Endothelial cell of umbilical vein (primary cell): Measurements from ENCODE around the gene P2RX3. TPM values are rescaled to one million over a fixed set of nuclear protein-coding genes. Genes with fewer than 3 reads are reported as not detected.

ENCODE experiments used
- BruUV-seq: library from RNA; stranded (reverse); fragments of 400-500 nt; replicated peaks from 2 replicates; lab custom pipeline; 2021; lab: Mats Ljungman, UMichigan
- CTCF ChIA-PET: fragments of 300-600, 350-600 bp; sonication (Branson Sonifier 250); formaldehyde crosslinking; loops from one replicate; lab custom pipeline; 2021; ENCODE audit warnings: antibody characterized with exemption, inconsistent platforms; lab: Charles Lee
- POLR2A ChIA-PET: fragments of 300-600, 350-600 bp; sonication (Branson Sonifier 250); formaldehyde crosslinking; loops from one replicate; lab custom pipeline; 2021; ENCODE audit warnings: antibody characterized with exemption, inconsistent platforms; lab: Charles Lee
- DNase-seq: peaks from one replicate; pipeline ENCODE4 v3.0.0-alpha.2; 2011; ENCODE audit warnings: low read depth, low spot score
- FAIRE-seq: peaks from 2 replicates; lab custom pipeline; 2011; peaks lifted over from hg19 to GRCh38; lab: Jason Lieb, UNC
- H2AFZ ChIP-seq: 2 replicates; pipeline ENCODE4 v1.6.0; 2012; ENCODE audit warnings: low read depth, low read length, control low read depth, inconsistent platforms
- H3K27ac ChIP-seq: 2 replicates; pipeline ENCODE4 v1.5.1; 2011; ENCODE audit warnings: low read depth, mild to moderate bottlenecking, control low read depth, low read length, moderate library complexity; ENCODE audit not compliant: insufficient read depth
- H3K27me3 ChIP-seq, 2 experiments: 2 replicates each; pipeline versions ENCODE4 v1.6.0 to v1.6.1; 2011; ENCODE audit warnings: low read length in 2 of 2, mixed read lengths in 1 of 2; ENCODE audit not compliant: control insufficient read depth in 2 of 2, insufficient read depth in 2 of 2
- H3K36me3 ChIP-seq, 2 experiments: 2 replicates in 1 of 2; 3 replicates in 1 of 2; pipeline ENCODE4 v1.5.1; 2011; ENCODE audit warnings: low read length in 2 of 2, mild to moderate bottlenecking in 1 of 2, moderate library complexity in 1 of 2; ENCODE audit not compliant: control insufficient read depth in 2 of 2, insufficient read depth in 2 of 2; ENCODE audit errors: extremely low read depth in 1 of 2
- H3K4me1 ChIP-seq: 3 replicates; pipeline ENCODE4 v1.5.1; 2011; ENCODE audit warnings: mild to moderate bottlenecking, low read length; ENCODE audit not compliant: control insufficient read depth, insufficient read depth; ENCODE audit errors: extremely low read depth
- H3K4me2 ChIP-seq: 2 replicates; pipeline ENCODE4 v1.6.1; 2011; ENCODE audit warnings: low read length, control low read depth, mixed read lengths; ENCODE audit not compliant: insufficient read depth
- H3K4me3 ChIP-seq, 3 experiments: fragments of 200-600 bp in 1 of 3; sonication (generic), shearing (Covaris generic) in 1 of 3; replicated peaks in 1 of 3; 2 replicates each; pipeline ENCODE4 v1.5.1; 2011 to 2016; ENCODE audit warnings: control low read depth in 3 of 3, low read length in 3 of 3, mild to moderate bottlenecking in 2 of 3, inconsistent platforms in 1 of 3, low read depth in 1 of 3, moderate library complexity in 1 of 3; ENCODE audit not compliant: insufficient read depth in 1 of 3
- H3K79me2 ChIP-seq: 2 replicates; pipeline ENCODE4 v1.6.0; 2012; ENCODE audit warnings: low read length, inconsistent platforms; ENCODE audit not compliant: control insufficient read depth, insufficient read depth
- H3K9ac ChIP-seq: replicated peaks from 2 replicates; pipeline ENCODE3; 2011; ENCODE audit warnings: low read length, control low read depth; ENCODE audit not compliant: insufficient read depth; ENCODE audit errors: extremely low read depth
- H3K9me1 ChIP-seq: replicated peaks from 3 replicates; pipeline ENCODE4 v1.6.0; 2011; ENCODE audit warnings: mild to moderate bottlenecking, low read length; ENCODE audit not compliant: control insufficient read depth, insufficient read depth; ENCODE audit errors: extremely low read depth
- H3K9me3 ChIP-seq: replicated peaks from 2 replicates; pipeline ENCODE4 v1.5.1; 2012; ENCODE audit warnings: low read length, inconsistent platforms; ENCODE audit not compliant: control insufficient read depth, insufficient read depth
- H4K20me1 ChIP-seq: replicated peaks from 2 replicates; pipeline ENCODE3; 2011; ENCODE audit warnings: mild to moderate bottlenecking, low read length; ENCODE audit not compliant: control insufficient read depth, insufficient read depth; ENCODE audit errors: extremely low read depth
- EZH2 ChIP-seq: IDR thresholded peaks from 2 replicates; pipeline ENCODE4 v1.6.1; 2012; ENCODE audit warnings: borderline replicate concordance, low read depth, mild to moderate bottlenecking, moderate library complexity, low read length, inconsistent platforms; ENCODE audit not compliant: severe bottlenecking
- FOS ChIP-seq: IDR thresholded peaks from 2 replicates; pipeline ENCODE4 v1.6.1; 2011; ENCODE audit warnings: mild to moderate bottlenecking, low read length, moderate library complexity, borderline replicate concordance; ENCODE audit not compliant: insufficient read depth
- GATA2 ChIP-seq: IDR thresholded peaks from 2 replicates; pipeline ENCODE4 v1.7.0; 2011; ENCODE audit warnings: low read depth, mild to moderate bottlenecking, moderate library complexity, mixed read lengths, low read length; ENCODE audit not compliant: insufficient read length, insufficient read depth
- JUN ChIP-seq: IDR thresholded peaks from 2 replicates; pipeline ENCODE4 v1.6.1; 2011; ENCODE audit warnings: borderline replicate concordance, low read depth; ENCODE audit not compliant: insufficient read length, insufficient read depth
- MYC ChIP-seq: IDR thresholded peaks from one replicate; pipeline ENCODE4 v1.6.1; 2011; ENCODE audit warnings: mild to moderate bottlenecking, low read depth, low read length
- POLR2A ChIP-seq: IDR thresholded peaks from 2 replicates; pipeline ENCODE4 v1.6.1; 2012; ENCODE audit warnings: low read depth, mild to moderate bottlenecking, control low read depth, low read length
- POLR2AphosphoS5 ChIP-seq: IDR thresholded peaks from 2 replicates; pipeline ENCODE4 v1.6.1; 2012; ENCODE audit warnings: low read depth, mild to moderate bottlenecking, control low read depth, low read length, moderate library complexity; ENCODE audit not compliant: insufficient read depth
- dilution Hi-C: fragments of 300-500 bp; cut with MboI; formaldehyde crosslinking; loops from one replicate; pipeline ENCODE4 v1.15.0; 2019; ENCODE audit warnings: low sequenced_read_pairs; ENCODE audit not compliant: extremely low pct_ligation_motif_present
- intact Hi-C: fragments of 100-400 bp; cut with micrococcal nuclease; formaldehyde crosslinking; loops from one replicate; pipeline ENCODE4 v1.10.0; 2022
- polyA plus RNA-seq, 4 experiments: library from polyadenylated mRNA; depleted of rRNA in 3 of 4; stranded (reverse) in 3 of 4; unstranded in 1 of 4; fragments of >200 nt; gene quantifications; 2 replicates each; pipeline versions ENCODE4 v1.2.1 to v1.2.3, GENCODE V29; 2011 to 2012; ENCODE audit warnings: missing spikeins in 1 of 4
- total RNA-seq: library from RNA; stranded (reverse); gene quantifications from 2 replicates; pipeline ENCODE4 v1.2.3, GENCODE V29; 2021
- TF ChIP-seq, protein P1 (sequence below), 2 donors: IDR thresholded peaks; 1 replicate in 1 of 2; 2 replicates in 1 of 2; pipeline ENCODE4 v1.5.1; 2011; ENCODE audit warnings: low read length in 2 of 2, mild to moderate bottlenecking in 2 of 2, moderate library complexity in 2 of 2, control low read depth in 1 of 2, inconsistent platforms in 1 of 2, low read depth in 1 of 2; ENCODE audit not compliant: insufficient read depth in 1 of 2; ENCODE audit errors: extremely low read depth in 1 of 2
- TF ChIP-seq, protein P2 (sequence below): IDR thresholded peaks from 2 replicates; pipeline ENCODE4 v1.6.1; 2011; ENCODE audit not compliant: insufficient read depth, insufficient read length

P2RX3 gene
- total and polyA plus RNA-seq, 2 donors (not counting 3 experiments of a cell fraction or from before 2014, with no cell fraction given) = not detected

DNA sequence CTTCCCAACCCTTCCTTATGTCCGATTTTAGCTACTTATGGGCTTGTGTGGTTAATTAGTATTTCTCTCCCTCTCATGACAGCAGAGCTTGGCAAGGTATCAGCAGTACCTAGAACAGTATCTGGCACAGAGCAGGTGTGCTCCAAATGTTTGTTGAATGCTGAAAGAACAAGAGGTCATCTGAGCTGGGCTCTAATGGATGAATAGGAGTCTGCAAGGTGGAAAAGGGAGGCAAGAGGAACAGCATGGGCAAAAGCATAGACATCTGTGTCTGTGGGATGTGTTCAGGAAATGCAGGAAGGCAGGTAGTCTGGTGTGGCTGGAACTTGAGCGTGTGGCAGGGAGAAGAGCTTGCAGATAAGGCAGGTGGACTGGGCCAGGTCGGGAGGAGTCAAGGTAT is 23.8 kb downstream of the P2RX3 start:
- POLR2A ChIA-PET = no interaction called here
- CTCF ChIA-PET = interaction anchor here (2.5 kb wide), 1 partner anchor 12 kb away, joined by 9 read pairs; no protein-coding TSS in a partner anchor
- Histone ChIP-seq H3K9me1 (no peaks in the 10 kb centered on the region), H3K4me2 (no peak overlapping the region), H2AFZ (no peak overlapping the region), H3K27me3 (peaks cover 0 to 3% of the 10 kb centered on the region in 2 experiments), H3K27ac (no peak overlapping the region), H3K9me3 (no peaks in the 10 kb centered on the region), H3K79me2 (no peaks in the 10 kb centered on the region), H3K9ac (no peak overlapping the region), H4K20me1 (no peaks in the 10 kb centered on the region), H3K4me1 (no peaks in the 10 kb centered on the region), H3K4me3 (no peak overlapping the region), H3K36me3 (no peaks in the 10 kb centered on the region)
- intact Hi-C loops (no loop called here), dilution Hi-C loops (no loop called here)
- FAIRE-seq (no peak), DNase-seq (no peak)
- TF ChIP-seq GATA2 = no peak
- TF ChIP-seq JUN = no peak
- TF ChIP-seq, protein P1, sequence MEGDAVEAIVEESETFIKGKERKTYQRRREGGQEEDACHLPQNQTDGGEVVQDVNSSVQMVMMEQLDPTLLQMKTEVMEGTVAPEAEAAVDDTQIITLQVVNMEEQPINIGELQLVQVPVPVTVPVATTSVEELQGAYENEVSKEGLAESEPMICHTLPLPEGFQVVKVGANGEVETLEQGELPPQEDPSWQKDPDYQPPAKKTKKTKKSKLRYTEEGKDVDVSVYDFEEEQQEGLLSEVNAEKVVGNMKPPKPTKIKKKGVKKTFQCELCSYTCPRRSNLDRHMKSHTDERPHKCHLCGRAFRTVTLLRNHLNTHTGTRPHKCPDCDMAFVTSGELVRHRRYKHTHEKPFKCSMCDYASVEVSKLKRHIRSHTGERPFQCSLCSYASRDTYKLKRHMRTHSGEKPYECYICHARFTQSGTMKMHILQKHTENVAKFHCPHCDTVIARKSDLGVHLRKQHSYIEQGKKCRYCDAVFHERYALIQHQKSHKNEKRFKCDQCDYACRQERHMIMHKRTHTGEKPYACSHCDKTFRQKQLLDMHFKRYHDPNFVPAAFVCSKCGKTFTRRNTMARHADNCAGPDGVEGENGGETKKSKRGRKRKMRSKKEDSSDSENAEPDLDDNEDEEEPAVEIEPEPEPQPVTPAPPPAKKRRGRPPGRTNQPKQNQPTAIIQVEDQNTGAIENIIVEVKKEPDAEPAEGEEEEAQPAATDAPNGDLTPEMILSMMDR (IDR thresholded peaks at IDR 0.05; ENCODE audit: extremely low read depth in 1 of 2, insufficient read depth in 1 of 2, low read depth in 1 of 2, low read length in 2 of 2) = no peak
- TF ChIP-seq POLR2A = no peak
- no peak for TF ChIP-seq FOS
- TF ChIP-seq EZH2 = no peak
- TF ChIP-seq POLR2AphosphoS5 = no peak
- TF ChIP-seq MYC = no peak
- TF ChIP-seq, protein P2, sequence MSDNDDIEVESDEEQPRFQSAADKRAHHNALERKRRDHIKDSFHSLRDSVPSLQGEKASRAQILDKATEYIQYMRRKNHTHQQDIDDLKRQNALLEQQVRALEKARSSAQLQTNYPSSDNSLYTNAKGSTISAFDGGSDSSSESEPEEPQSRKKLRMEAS = no peak
- no TSS peak for BruUV-seq
